Ovary (tissue), 10 donors: ENCODE measurements around the gene MUCL3. TPM values are rescaled to one million over a fixed set of nuclear protein-coding genes. Genes with fewer than 3 reads are reported as not detected.
A peak's percentile ranks its signal among the peaks of the same experiment; 100 is the strongest.

Experiments used
- DNase-seq, 5 donors: peaks; one replicate each; pipeline ENCODE4 v3.0.0-alpha.2; 2019 to 2020
- H3K27ac ChIP-seq, 2 donors: fragments of 200-600 bp; one replicate each; pipeline versions ENCODE4 v1.5.1 to v1.8.0; 2019 to 2022
- H3K27me3 ChIP-seq: fragments of 200-600 bp; one replicate; pipeline ENCODE4 v1.8.0; 2022
- H3K36me3 ChIP-seq: fragments of 200-600 bp; sonication (generic); one replicate; pipeline ENCODE4 v1.5.1; 2019
- H3K4me1 ChIP-seq: one replicate; pipeline ENCODE4 v1.8.1; 2013; ENCODE audit warnings: mild to moderate bottlenecking, moderate library complexity; ENCODE audit not compliant: insufficient read depth
- H3K4me3 ChIP-seq: fragments of 200-600 bp; sonication (generic); one replicate; pipeline ENCODE4 v1.5.1; 2017
- H3K9me3 ChIP-seq, 2 donors: fragments of 200-600 bp in 1 of 2; sonication (generic) in 1 of 2; one replicate each; pipeline versions ENCODE4 v1.5.1 to v1.8.1; 2013 to 2019; ENCODE audit warnings: mild to moderate bottlenecking in 1 of 2, moderate library complexity in 1 of 2
- CTCF ChIP-seq, 3 donors: fragments of 450-650 bp in 2 of 3; fragments of 200-600 bp in 1 of 3; IDR thresholded peaks; one replicate each; pipeline versions ENCODE4 v1.5.1 to v1.8.0; 2016 to 2022; ENCODE audit warnings: antibody characterized with exemption in 3 of 3, mild to moderate bottlenecking in 1 of 3
- EP300 ChIP-seq: sonication (generic); formaldehyde crosslinking; IDR thresholded peaks from one replicate; pipeline ENCODE4 v1.6.1; 2017; ENCODE audit warnings: antibody characterized with exemption
- POLR2A ChIP-seq: fragments of 450-650 bp; IDR thresholded peaks from one replicate; pipeline ENCODE4 v1.6.1; 2017; ENCODE audit warnings: antibody characterized with exemption, mild to moderate bottlenecking, moderate library complexity
- WGBS, 3 donors: extraction: QIAGEN DNeasy Blood & Tissue Kit in 1 of 3; methylation state at CpG; one replicate each; pipeline versions ENCODE4 v1.1.5 to v1.1.7; 2013 to 2017; 5-methylcytosine and 5-hydroxymethylcytosine counted together
- intact Hi-C, 4 donors: fragments of 100-400 bp; cut with DNase I; formaldehyde crosslinking; loops; one replicate each; pipeline versions ENCODE4 v1.11.0 to v1.15.1; 2022 to 2023
- long read RNA-seq, 3 donors: library from polyadenylated mRNA in 2 of 3; unstranded in 2 of 3; transcript quantifications; one replicate each; pipeline ENCODE4 v2.0.0 and lab custom pipeline, GENCODE V29; 2021 to 2026
- polyA plus RNA-seq, 2 donors: library from polyadenylated mRNA; stranded (reverse); fragments of 200-250 nt in 1 of 2; fragments of 350-450 nt in 1 of 2; fragmentation: Illumina TruSeq in 1 of 2; extraction: RNeasy Lipid Tissue Mini Kit (QIAGEN cat#74804) in 1 of 2; gene quantifications; one replicate each; pipeline ENCODE4 v1.2.3, GENCODE V29; 2013 to 2014
- total RNA-seq, 7 donors: library from RNA; depleted of rRNA in 2 of 7; stranded (reverse); fragments of >200 nt in 2 of 7; fragmentation: NEBNext Ultra II Directional in 3 of 7; extraction: Animal tissue kit (Norgen Biotek cat#: 25700) in 3 of 7; gene quantifications; one replicate each; pipeline versions ENCODE4 v1.1.0 to v1.2.4, GENCODE V29; 2016 to 2023
- donor health status: DM: no; HTN: no; CAD: no; lungs with moderate emphysema.
- donor health status: DM: no; HTN: no; CAD: no.
- donor health status: Bipolar disorder and iron deficiency.
- donor health status: DM: yes; HTN: yes; CAD: no.
- donor health status: DM: no; HTN: no; CAD: no.
- donor health status: DM: yes; HTN: yes; CAD: no.

MUCL3 gene, protein sequence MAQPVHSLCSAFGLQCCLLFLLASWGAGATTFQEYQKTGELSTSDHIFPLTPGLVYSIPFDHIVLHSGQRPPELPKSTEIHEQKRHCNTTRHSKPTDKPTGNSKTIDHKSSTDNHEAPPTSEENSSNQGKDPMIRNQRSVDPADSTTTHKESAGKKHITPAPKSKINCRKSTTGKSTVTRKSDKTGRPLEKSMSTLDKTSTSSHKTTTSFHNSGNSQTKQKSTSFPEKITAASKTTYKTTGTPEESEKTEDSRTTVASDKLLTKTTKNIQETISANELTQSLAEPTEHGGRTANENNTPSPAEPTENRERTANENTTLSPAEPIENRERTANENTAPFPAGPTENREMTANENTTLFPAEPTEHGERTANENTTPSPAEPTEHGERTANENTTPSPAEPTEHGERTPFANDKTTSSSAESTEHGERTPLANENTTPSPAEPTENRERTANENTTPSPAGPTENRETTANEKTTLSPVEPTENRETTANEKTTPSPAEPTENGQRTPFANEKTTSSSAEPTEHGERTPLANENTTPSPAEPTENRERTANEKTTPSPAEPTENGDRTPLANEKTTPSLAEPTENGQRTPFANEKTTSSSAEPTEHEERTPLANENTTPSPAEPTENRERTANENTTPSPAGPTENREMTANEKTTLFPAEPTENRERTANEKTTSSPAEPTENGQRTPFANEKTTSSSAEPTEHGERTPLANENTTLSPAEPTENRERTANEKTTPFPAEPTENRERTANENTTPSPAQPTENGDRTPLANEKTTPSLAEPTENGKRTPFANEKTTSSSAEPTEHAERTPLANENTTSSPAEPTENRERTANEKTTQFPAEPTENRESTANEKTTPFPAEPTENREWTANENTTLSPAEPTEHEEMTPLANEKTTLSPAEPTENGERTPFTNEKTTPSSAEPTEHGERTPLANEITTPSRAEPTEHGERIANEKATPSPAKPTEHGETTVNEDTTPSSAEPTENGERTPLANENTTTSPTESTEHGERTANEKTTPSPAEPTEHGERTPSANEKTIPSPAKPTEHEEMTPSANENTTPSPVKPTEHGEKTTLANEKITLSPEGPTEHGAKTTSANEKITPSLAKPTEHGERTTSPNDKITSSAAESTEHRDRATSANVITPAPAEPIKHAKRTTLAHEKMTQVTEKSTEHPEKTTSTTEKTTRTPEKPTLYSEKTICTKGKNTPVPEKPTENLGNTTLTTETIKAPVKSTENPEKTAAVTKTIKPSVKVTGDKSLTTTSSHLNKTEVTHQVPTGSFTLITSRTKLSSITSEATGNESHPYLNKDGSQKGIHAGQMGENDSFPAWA (N-terminal part only)
- total RNA-seq, result under 1 TPM in 1 of 7 donors, not detected in 6; under 0.01 TPM
- not detected for polyA plus RNA-seq
- long read RNA-seq, donor 1, result 0 reads
- long read RNA-seq, donor 2, result 0 reads
- long read RNA-seq, donor 3, result 0 reads

GRCh38 chr6:30940361-30940986 is at the start of gene MUCL3:
Gene MUCL3, plus strand, starts transcription at chr6:30940973. Its CDS starts 27 bp downstream, at chr6:30941000.
- 75 to 78% (median 76%) methylated on average over 16 of the region's 16 CpGs for WGBS, 3 donors
- intact Hi-C loops, result no loop called here
- Histone ChIP-seq H3K9me3 (no peaks in the 10 kb centered on the region), H3K36me3 (no peaks in the 10 kb centered on the region), H3K27me3 (no peaks in the 10 kb centered on the region), H3K27ac (no peak within 1 kb of the TSS), H3K4me1 (peaks cover 3% of the 10 kb centered on the region), H3K4me3 (no peak within 1 kb of the TSS)
- no peak for TF ChIP-seq EP300
- TF ChIP-seq POLR2A, result no peak
- DNase-seq, result no peak

GRCh38 chr6:30891450-30891723 is 49.4 kb upstream of the MUCL3 start:
- H3K36me3 ChIP-seq, result no peaks in the 10 kb centered on the region
- H3K27ac ChIP-seq, result no peak overlapping the region
- intact Hi-C loops, result no loop called here

DNA sequence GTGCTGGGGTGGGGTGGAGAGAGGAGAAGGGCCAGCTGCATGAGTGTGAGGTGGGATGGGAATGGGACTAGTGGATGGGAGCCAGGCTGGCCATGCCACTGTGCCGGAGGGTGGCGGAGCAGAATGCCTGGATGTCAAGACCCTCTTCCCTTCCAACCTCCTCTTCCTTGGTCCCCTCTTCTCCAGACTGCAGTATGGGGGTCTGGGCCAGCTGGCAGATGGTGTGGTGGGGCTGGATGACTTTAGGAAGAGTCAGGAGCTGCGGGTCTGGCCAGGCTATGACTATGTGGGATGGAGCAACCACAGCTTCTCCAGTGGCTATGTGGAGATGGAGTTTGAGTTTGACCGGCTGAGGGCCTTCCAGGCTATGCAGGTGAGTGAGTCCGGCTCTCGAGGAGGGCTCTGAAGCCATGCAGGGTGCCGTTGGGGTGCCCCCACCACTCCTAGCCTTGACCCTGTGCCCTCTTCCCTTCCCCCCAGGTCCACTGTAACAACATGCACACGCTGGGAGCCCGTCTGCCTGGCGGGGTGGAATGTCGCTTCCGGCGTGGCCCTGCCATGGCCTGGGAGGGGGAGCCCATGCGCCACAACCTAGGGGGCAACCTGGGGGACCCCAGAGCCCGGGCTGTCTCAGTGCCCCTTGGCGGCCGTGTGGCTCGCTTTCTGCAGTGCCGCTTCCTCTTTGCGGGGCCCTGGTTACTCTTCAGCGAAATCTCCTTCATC is 48.8 kb upstream of the MUCL3 start:
- 84% methylated on average over 21 of the region's 21 CpGs for WGBS, 3 donors
- H3K27me3 ChIP-seq, result no peaks in the 10 kb centered on the region
- no peaks in the 10 kb centered on the region for H3K9me3 ChIP-seq
- DNase-seq, result peak in 1 of 5 donors; percentile 15
- intact Hi-C loops, result no loop called here
- H3K4me1 ChIP-seq, result no peaks in the 10 kb centered on the region
- no peaks in the 10 kb centered on the region for H3K36me3 ChIP-seq
- H3K27ac ChIP-seq, result no peak overlapping the region
- TF ChIP-seq CTCF (IDR thresholded peaks at IDR 0.05) (no peak), POLR2A (no peak), EP300 (no peak)
- no peak overlapping the region for H3K4me3 ChIP-seq

More at GRCh38 chr6:30891450-30891723, 49.4 kb upstream of the MUCL3 start:
- peaks cover 3% of the 10 kb centered on the region for H3K4me1 ChIP-seq
- DNase-seq, result peak in 1 of 5 donors; percentile 8
- no peak for TF ChIP-seq CTCF (IDR thresholded peaks at IDR 0.05)
- no peak for TF ChIP-seq POLR2A
- TF ChIP-seq EP300, result no peak
- no peaks in the 10 kb centered on the region for H3K27me3 ChIP-seq
- no peak overlapping the region for H3K4me3 ChIP-seq
- 84 to 88% (median 87%) methylated on average over 4 of the region's 4 CpGs for WGBS, 3 donors
- H3K9me3 ChIP-seq, result no peaks in the 10 kb centered on the region

DNA sequence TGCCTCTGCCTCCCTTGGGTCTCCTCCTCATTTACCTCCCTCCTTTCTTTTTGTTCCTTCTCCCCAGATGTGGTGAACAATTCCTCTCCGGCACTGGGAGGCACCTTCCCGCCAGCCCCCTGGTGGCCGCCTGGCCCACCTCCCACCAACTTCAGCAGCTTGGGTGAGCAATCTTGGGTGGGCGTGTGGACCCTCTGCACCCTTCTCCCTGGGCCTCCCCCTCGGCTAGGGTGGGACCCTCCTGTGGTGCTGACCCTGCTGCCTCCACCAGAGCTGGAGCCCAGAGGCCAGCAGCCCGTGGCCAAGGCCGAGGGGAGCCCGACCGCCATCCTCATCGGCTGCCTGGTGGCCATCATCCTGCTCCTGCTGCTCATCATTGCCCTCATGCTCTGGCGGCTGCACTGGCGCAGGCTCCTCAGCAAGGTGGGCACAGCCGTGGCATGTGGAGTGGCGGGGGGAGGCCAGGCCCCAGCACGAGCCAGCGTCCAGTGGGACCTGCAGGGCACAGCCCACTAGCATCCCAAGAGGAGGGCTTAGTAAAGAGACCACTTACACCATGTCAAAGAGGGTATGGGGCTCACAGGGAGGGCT is 47.7 kb upstream of the MUCL3 start:
- WGBS, 3 donors, result 80 to 82% (median 81%) methylated on average over 15 to 16 of the region's 16 CpGs
- H3K36me3 ChIP-seq, result no peaks in the 10 kb centered on the region
- no peak overlapping the region for H3K4me3 ChIP-seq
- TF ChIP-seq POLR2A (no peak), CTCF (IDR thresholded peaks at IDR 0.05) (no peak), EP300 (no peak)
- intact Hi-C loops, result no loop called here
- no peaks in the 10 kb centered on the region for H3K9me3 ChIP-seq
- H3K4me1 ChIP-seq, result no peaks in the 10 kb centered on the region
- no peak for DNase-seq
- no peaks in the 10 kb centered on the region for H3K27me3 ChIP-seq
- no peak overlapping the region for H3K27ac ChIP-seq
